GM18870 (cell line): ENCODE data around the gene EMP2.

Experiments used
- ATAC-seq: cut with Tn5 transposase; IDR thresholded peaks from one replicate; pipeline ENCODE4 v1.9.1; 2021; ENCODE audit warnings: moderate library complexity; ENCODE audit not compliant: unreplicated experiment

The EMP2 gene

DNA sequence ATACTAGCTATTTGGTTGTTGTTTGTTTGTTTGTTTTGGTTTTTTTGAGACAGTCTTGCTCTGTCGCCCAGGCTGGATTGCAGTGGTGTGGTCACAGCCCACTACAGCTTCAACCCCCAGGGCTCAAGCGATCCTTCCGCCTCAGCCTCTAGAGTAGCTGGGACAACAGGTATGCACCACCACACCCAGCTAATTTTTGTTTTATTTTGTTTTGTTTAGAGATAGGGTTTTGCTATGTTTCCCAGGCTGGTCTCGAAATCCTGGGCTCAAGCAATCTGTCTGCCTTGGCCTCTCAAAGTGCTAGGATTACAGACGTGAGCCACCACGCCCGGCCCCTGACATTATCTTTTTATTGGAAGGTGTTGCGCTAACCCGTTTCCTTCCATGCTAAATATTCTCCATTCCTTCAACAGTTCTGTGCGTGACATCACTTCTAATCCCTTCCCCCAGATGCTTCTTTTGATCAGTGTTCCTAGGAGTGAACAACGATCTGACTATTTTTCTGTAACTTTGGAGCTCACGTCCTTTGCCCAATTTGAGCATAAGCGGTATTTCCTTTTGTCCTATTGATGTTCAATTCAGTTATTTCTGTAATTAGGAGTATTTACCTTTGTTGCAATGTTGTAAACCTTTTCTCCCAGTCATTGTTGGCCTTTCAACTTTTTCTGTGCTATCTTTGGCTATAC is 30.2 kb upstream of the EMP2 start:
- ATAC-seq, result no peak

GRCh38 chr16:10609402-10609774 is 29.0 kb upstream of the EMP2 start:
- ATAC-seq, result no peak

DNA sequence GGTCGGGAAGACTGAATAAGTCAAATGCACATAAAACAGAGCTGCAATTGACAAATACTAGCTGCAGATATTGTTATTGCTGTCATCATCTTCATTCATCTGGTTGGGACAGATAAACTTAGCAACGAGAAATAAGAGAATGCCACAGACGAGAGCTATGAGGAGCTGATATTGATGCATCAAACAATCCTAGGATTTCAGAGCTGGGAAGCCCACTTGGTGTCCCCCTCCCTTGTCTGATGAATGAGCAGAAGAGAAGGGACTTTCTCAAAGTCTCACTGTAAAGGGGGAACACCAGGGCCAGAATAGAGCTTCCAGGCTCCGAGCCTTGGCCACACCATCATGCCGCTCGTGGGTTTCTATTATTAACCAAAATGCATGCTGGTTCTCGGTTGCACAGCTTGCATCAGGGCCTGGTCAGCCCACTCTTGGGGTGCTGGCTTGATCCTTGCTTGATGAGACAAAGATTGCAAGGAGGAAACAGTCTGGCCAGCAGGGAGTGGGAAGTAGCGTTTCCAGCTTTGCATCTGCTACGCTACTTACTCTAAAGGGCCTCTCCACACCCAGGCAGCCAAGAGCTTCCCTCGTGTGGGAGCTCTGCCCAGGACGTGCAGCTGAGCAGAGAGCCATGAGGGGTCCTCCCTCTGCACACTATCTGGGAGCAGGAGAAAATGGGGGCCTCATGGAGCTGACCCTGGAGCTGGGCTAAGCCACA is 28.4 kb upstream of the EMP2 start:
- ATAC-seq, result no peak

DNA sequence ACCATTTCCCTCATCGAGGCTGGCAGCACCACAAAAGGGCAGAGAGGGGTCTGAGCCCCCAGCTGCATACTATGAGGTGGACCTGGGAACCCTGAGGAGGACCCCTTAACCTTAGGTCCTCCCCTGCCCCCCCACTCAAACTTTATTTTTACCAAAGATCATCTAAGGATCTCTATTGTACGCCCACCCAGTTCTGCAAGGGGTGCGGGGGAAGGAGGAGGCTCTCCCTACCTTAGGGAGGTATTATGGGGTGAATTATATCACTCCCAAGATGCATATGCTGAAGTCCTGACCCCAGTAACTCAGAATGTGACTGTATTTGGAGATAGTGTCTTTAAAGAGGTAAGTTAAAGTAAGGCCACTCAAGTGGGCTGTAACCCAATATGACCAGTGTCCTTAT is 26.8 kb upstream of the EMP2 start:
- no peak for ATAC-seq

GRCh38 chr16:10606607-10607006 is 26.2 kb upstream of the EMP2 start:
- no peak for ATAC-seq

DNA sequence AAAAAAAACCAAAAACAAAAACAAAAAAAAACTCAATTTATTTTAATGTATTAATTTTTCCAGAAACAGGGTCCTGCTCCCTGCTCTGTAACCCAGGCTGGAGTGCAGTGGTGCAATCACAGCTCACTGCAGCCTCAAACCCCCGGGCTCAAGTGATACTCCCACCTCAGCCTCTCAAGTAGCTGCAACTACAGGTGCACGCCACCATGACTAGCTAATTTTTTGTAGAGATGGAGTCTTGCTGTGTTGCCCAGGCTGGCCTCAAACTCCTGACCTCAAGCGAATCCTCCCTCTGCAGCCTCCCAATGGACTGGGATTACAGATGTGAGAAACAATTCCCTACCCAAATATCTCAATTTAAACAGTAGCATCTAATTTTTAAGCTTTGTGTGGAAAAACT is 25.2 kb upstream of the EMP2 start:
- no peak for ATAC-seq

GRCh38 chr16:10601444-10602408 is 21.3 kb upstream of the EMP2 start:
- ATAC-seq, result no peak

DNA sequence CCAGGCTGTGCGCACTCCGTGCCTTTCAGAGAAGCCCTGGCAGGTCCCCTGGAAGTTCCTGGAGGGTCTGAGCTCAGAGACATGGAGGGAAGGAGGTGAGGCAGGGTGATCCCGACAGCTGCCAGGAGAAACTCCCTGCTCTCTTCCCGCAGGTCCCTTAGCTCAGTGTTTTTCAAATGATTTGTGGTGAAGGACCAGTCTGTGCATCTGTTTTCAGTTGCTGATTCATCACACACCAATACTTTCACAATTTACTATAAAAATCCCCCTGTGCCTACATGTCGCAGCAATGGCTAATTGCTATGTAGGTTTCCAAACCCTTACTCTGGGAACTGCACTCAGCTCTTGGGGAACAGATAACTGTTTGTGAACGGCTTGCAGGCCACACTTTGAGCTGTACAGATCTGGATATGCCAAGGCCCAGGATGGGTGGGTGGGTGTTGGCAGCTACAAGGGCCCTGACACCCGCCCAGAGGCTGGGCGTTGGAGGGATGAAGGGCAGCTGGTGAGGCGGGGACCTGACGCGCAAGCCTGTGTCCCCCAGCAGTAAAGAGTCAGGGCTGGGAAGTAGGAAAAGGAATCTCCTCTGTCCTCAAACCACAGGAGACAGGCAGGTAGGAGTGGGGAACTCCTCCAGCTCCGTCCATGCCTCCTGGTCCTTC is 20.5 kb upstream of the EMP2 start:
- ATAC-seq, result no peak

DNA sequence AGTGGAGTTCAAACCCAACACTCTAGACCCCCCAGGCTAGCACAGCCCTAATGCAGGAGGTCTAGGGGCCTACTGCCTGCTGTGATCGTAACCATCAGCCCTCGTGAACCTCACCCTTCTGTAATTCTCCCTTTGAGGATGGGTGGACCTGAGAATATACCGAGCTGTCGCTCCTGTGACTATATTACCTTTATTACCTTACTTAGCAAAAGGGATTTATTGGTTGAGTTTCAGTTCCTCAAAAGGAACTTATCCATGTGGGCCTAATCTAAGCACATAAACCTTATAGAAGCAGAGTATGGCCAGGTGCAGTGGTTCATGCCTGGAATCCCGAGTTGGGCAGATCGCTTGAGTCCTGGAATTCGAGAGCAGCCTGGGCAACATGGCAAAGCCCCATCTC is 19.2 kb upstream of the EMP2 start:
- ATAC-seq, result no peak

GRCh38 chr16:10598157-10598556 is 17.8 kb upstream of the EMP2 start:
- no peak for ATAC-seq

GRCh38 chr16:10597187-10597601 is 16.8 kb upstream of the EMP2 start:
- peak; percentile 48 for ATAC-seq

DNA sequence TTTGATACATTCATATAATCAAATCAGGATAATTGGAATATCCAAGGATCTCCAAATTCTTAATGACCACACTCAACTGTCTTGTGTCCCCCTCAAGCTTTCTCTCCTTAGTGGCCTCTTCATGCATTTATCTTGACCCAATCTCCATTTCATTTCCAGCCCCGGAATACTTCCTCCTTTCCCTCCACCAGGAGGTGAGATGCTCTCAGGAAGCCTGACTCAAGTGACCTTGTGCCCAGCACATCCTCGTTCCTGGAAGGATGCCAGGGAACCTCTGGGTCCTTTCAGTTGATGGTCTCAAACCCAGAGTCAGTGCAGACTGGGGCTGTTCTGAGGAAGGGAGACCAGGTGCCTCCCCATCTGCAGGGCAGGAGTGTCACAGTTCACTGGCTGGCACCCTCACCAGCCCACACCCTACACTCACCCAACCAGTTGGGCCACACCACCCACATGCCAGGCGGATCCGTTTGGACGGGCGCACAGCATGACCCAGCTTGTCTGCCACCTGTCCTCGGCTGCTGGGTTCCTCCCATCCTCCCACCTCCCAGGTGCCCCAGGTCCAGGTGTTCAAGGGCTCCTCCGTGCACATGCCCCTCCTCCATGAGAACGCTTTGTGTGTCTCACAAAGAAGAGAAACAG is 14.0 kb upstream of the EMP2 start:
- no peak for ATAC-seq

DNA sequence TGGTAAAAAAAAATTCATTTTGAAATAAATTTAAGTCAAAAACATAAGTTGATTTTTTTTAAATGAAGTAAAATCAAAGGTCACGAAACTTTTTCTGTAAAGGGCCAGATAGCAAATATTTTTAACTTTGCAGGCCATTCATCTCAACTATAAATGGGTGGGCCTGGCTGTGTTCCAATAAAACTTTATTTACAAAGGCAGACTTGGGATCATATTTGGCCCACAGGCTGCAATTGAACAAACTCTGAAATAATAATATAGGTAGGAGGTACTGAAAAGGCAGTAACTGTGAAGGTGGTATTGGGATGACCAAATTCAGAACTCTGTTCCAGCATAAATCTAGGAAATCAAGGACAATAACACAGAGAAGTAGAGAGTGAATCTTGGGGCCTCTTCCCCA is 12.2 kb upstream of the EMP2 start:
- no peak for ATAC-seq

DNA sequence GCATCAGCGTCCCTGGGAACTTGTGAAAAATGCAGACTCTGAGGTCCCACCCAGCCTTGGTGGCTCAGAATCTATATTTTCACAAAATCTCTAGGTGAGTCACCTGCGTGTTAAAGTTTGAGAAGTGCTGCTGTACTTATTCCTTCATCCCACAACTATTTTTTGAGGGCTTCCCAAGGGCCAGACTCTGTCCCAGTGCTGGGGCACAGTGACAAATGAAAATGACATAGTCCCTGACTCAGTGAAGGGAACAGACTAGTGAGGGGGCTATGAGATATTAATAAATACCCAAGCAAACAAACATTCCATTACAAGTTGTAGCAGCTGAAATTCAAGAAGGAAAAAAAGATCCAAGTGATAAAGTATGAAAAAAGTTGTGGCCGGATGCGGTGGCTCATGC is 9.9 kb upstream of the EMP2 start:
- no peak for ATAC-seq

DNA sequence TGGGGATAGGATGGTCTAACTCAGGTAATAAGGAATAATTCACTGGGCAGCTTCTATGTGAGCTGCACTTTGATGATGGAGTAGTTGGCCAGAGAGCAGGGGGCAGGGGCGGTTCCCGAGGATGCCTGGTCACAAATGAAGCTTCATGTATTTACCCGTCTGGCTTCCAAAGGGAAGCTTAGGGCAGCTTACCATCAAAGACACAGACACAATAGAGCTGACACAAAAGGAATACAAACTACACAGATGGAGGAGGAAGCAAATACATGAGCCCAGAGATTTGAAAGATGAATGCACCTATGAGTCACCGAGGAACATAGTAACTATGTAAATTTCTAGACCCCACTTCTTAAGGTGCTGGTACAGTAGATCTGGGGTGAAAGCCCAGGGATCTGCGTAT is 8.7 kb upstream of the EMP2 start:
- ATAC-seq, result no peak

- no peak for ATAC-seq
Measured at GRCh38 chr16:10587622-10588021, 7.2 kb upstream of the EMP2 start.

- ATAC-seq, result no peak
Measured at GRCh38 chr16:10584981-10585438, 4.6 kb upstream of the EMP2 start.

DNA sequence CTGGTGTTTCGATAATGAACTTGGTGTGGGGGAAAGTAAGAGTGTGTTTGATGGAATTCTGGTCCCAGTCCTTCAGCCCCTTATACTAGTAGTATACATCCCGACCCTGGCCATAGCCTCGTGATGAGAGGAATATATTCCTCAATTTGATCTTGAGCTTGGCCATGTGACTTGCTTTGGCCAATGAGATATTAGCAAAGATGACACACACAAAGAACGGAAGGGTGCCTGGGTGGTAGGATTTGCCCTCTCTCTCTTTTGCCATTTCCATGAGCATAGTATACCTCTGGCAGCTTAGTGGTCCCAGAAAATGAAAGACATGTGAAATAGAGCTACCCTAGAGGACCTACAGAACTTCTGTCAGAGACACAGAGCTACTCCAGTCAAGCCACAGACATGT is 2.9 kb upstream of the EMP2 start:
- no peak for ATAC-seq

GRCh38 chr16:10581507-10581906 is 1.1 kb upstream of the EMP2 start:
- ATAC-seq, result no peak

DNA sequence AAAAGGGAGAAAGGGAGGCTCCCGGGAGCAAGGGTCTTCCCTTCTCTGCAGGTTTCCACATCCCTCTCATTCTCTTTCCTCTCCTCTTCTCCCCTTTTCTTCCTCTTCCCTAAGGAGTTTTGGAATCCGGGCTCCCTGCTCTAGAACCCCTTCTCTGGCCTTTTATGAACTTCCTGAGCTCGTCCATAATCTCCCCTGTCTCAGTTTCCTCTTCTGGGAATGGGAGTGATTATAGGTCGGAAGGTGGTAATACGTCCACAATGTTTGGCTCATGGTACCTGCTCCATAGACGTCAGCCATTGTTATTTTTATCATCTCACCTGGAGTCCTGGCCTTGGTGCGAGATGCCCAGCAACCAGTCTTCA is 467 bp upstream of the EMP2 start:
- ATAC-seq, result no peak

- no peak for ATAC-seq
Measured at GRCh38 chr16:10579575-10579964, 828 bp downstream of the EMP2 start.
